Spleen (tissue), 11 donors: Measurements from ENCODE around the gene HAGH. TPM values are rescaled to one million over a fixed set of nuclear protein-coding genes. Genes with fewer than 3 reads are reported as not detected.

Experiments
- DNase-seq: peaks from one replicate; pipeline ENCODE4 v3.0.0-alpha.2; 2020
- H3K27ac ChIP-seq, 8 donors: fragments of 200-600 bp; sonication (generic) in 7 of 8; 1 replicate in 4 of 8; 2 replicates in 4 of 8; pipeline versions ENCODE4 v1.5.0 to v1.8.0; 2016 to 2021; ENCODE audit warnings: inconsistent platforms in 4 of 8, mild to moderate bottlenecking in 4 of 8, moderate library complexity in 1 of 8
- H3K27me3 ChIP-seq, 7 donors: fragments of 200-600 bp; sonication (generic) in 6 of 7; replicated peaks in 1 of 7; 1 replicate in 4 of 7; 2 replicates in 3 of 7; pipeline versions ENCODE4 v1.5.0 to v1.8.0; 2016 to 2021; ENCODE audit warnings: inconsistent platforms in 3 of 7, mild to moderate bottlenecking in 1 of 7
- H3K36me3 ChIP-seq, 6 donors: fragments of 200-600 bp; sonication (generic) in 5 of 6; 1 replicate in 4 of 6; 2 replicates in 2 of 6; pipeline versions ENCODE4 v1.5.0 to v1.8.0; 2016 to 2021; ENCODE audit warnings: inconsistent platforms in 2 of 6
- H3K4me1 ChIP-seq, 6 donors: fragments of 200-600 bp; sonication (generic) in 5 of 6; 1 replicate in 3 of 6; 2 replicates in 3 of 6; pipeline versions ENCODE4 v1.5.0 to v1.8.0; 2016 to 2021; ENCODE audit warnings: inconsistent platforms in 3 of 6
- H3K4me3 ChIP-seq, 8 donors: fragments of 200-600 bp; sonication (generic) in 7 of 8; 1 replicate in 4 of 8; 2 replicates in 4 of 8; pipeline versions ENCODE4 v1.5.0 to v1.8.0; 2016 to 2021; ENCODE audit warnings: inconsistent platforms in 4 of 8, mild to moderate bottlenecking in 4 of 8, moderate library complexity in 2 of 8
- H3K9me3 ChIP-seq, 8 donors: fragments of 200-600 bp; sonication (generic) in 7 of 8; 1 replicate in 4 of 8; 2 replicates in 4 of 8; pipeline versions ENCODE4 v1.5.0 to v1.8.0; 2016 to 2021; ENCODE audit warnings: inconsistent platforms in 4 of 8
- CTCF ChIP-seq, 11 experiments: fragments of 200-600 bp in 7 of 11; fragments of 450-650 bp in 4 of 11; sonication (generic) in 4 of 11; IDR thresholded peaks in 8 of 11; conservative IDR thresholded peaks in 3 of 11; 1 replicate in 7 of 11; 2 replicates in 4 of 11; pipeline versions ENCODE4 v1.4.0 to v1.8.0; 2016 to 2021; ENCODE audit warnings: antibody characterized with exemption in 11 of 11, inconsistent platforms in 4 of 11, mild to moderate bottlenecking in 1 of 11
- POLR2A ChIP-seq, 3 donors: fragments of 450-650 bp; IDR thresholded peaks; one replicate each; pipeline ENCODE4 v1.5.1; 2017; ENCODE audit warnings: antibody characterized with exemption in 3 of 3, mild to moderate bottlenecking in 1 of 3
- POLR2AphosphoS5 ChIP-seq, 3 donors: sonication (generic); formaldehyde crosslinking; IDR thresholded peaks; one replicate each; pipeline ENCODE4 v1.5.1; 2017; ENCODE audit warnings: antibody characterized with exemption in 3 of 3
- WGBS, 5 donors: extraction: QIAGEN DNeasy Blood & Tissue Kit in 3 of 5; methylation state at CpG; one replicate each; pipeline versions ENCODE4 v1.1.5 to v1.1.7; 2013 to 2018; 5-methylcytosine and 5-hydroxymethylcytosine counted together
- intact Hi-C: fragments of 100-400 bp; cut with DNase I; formaldehyde crosslinking; loops from one replicate; pipeline ENCODE4 v1.15.0; 2023; ENCODE audit warnings: low total_unique reads
- polyA plus RNA-seq, 3 donors: library from polyadenylated mRNA; stranded (reverse); fragments of 200-250 nt; gene quantifications; one replicate each; pipeline ENCODE4 v1.2.1, GENCODE V29; 2013
- total RNA-seq, 7 donors: library from RNA; depleted of rRNA in 3 of 7; stranded (reverse); fragments of >200 nt in 3 of 7; fragmentation: NEBNext Ultra II Directional in 4 of 7; extraction: Animal tissue kit (Norgen Biotek cat#: 25700) in 4 of 7; gene quantifications; one replicate each; pipeline versions ENCODE4 v1.1.0 to v1.2.1, GENCODE V29; 2016 to 2021
- donor health status: healthy with polysubstance abuse.
- donor health status: DM: no; HTN: no; CAD: no; lungs with moderate emphysema.
- donor health status: DM: no; HTN: no; CAD: no.
- donor health status: Bipolar disorder and iron deficiency.
- donor health status: healthy.
- donor health status: DM: no; HTN: no; CAD: no.
- donor health status: DM: yes; HTN: yes; CAD: no.

Gene HAGH
- total and polyA plus RNA-seq, 10 donors: 33.6 to 76.6 (median 49.0) TPM

GRCh38 chr16:1772908-1773702, 53.5 kb downstream of the HAGH start, which contains the start of gene MRPS34:
TSS of gene MRPS34 (minus strand) at chr16:1773134. CDS start at chr16:1773119, 15 bp downstream.
- intact Hi-C loops: no loop called here
- TF ChIP-seq CTCF (IDR thresholded peaks at IDR 0.05 in 8 of 11, conservative IDR thresholded peaks at IDR 0.05 in 3 of 11): peak; percentile 54 to 92 (median 80)
- TF ChIP-seq POLR2AphosphoS5 (IDR thresholded peaks at IDR 0.05): peak; percentile 93 to 95 (median 95)
- peak; percentile 18 to 92 (median 29) for TF ChIP-seq POLR2A (IDR thresholded peaks at IDR 0.05)
- Histone ChIP-seq H3K4me3 (peak within 1 kb of the TSS; percentile 96 to 100 (median 99)), H3K9me3 (no peaks in the 10 kb centered on the region), H3K27me3 (no peaks in the 10 kb centered on the region), H3K27ac (peak within 1 kb of the TSS; percentile 89 to 97 (median 96)), H3K4me1 (peaks cover 23 to 86% (median 43%) of the 10 kb centered on the region in 6 donors), H3K36me3 (peaks cover 0 to 53% (median 40%) of the 10 kb centered on the region in 6 donors)
- peak; percentile 95 for DNase-seq
- WGBS, 5 donors: 0 to 1% (median 0%) methylated on average over 1 to 108 of the region's 108 CpGs

- H3K27me3 ChIP-seq: no peaks in the 10 kb centered on the region
- H3K4me3 ChIP-seq: peak within 1 kb of the TSS; percentile 96 to 100 (median 99)
- peaks cover 23 to 79% (median 43%) of the 10 kb centered on the region in 6 donors for H3K4me1 ChIP-seq
- WGBS, 5 donors: 0 to 1% (median 1%) methylated on average over 26 to 53 of the region's 53 CpGs
- TF ChIP-seq POLR2AphosphoS5 (IDR thresholded peaks at IDR 0.05) (no peak), CTCF (IDR thresholded peaks at IDR 0.05 in 8 of 11, conservative IDR thresholded peaks at IDR 0.05 in 3 of 11) (no peak), POLR2A (IDR thresholded peaks at IDR 0.05) (no peak)
- H3K27ac ChIP-seq: peak within 1 kb of the TSS; percentile 89 to 97 (median 96)
- DNase-seq: no peak
- no peaks in the 10 kb centered on the region for H3K9me3 ChIP-seq
- intact Hi-C loops: no loop called here
- peaks cover 0 to 53% (median 40%) of the 10 kb centered on the region in 6 donors for H3K36me3 ChIP-seq
These were observed 54.2 kb downstream of the HAGH start, which contains the start of gene EME2 for GRCh38 chr16:1772362-1772907. TSS of gene EME2 (plus strand) at chr16:1772810. CDS start at chr16:1773228, 418 bp downstream.

GRCh38 chr16:1771864-1772361, 54.7 kb downstream of the HAGH start:
- Histone ChIP-seq H3K4me1 (peaks cover 23 to 74% (median 43%) of the 10 kb centered on the region in 6 donors), H3K9me3 (no peaks in the 10 kb centered on the region), H3K27ac (peak overlapping the region; percentile 89 to 97 (median 96)), H3K27me3 (no peaks in the 10 kb centered on the region), H3K36me3 (peaks cover 0 to 53% (median 40%) of the 10 kb centered on the region in 6 donors), H3K4me3 (peak overlapping the region; percentile 96 to 100 (median 99))
- 17 to 28% (median 20%) methylated on average over 19 to 22 of the region's 22 CpGs for WGBS, 5 donors
- TF ChIP-seq CTCF (IDR thresholded peaks at IDR 0.05 in 8 of 11, conservative IDR thresholded peaks at IDR 0.05 in 3 of 11) (no peak), POLR2A (IDR thresholded peaks at IDR 0.05) (no peak), POLR2AphosphoS5 (IDR thresholded peaks at IDR 0.05) (no peak)
- intact Hi-C loops: no loop called here
- DNase-seq: no peak
